K562 (cell line): ENCODE results near the gene CNPY4. TPM values are rescaled to one million over a fixed set of nuclear protein-coding genes. Genes with fewer than 3 reads are reported as not detected.

ENCODE experiments used
- AFF1 ChIP-seq, 2 experiments: fragments of 450-650 bp; IDR thresholded peaks; 2 replicates each; pipeline ENCODE4 v1.6.1; 2018; ENCODE audit warnings: mild to moderate bottlenecking in 2 of 2, low read depth in 1 of 2; ENCODE audit not compliant: partially characterized antibody in 2 of 2
- ARHGAP35 ChIP-seq: fragments of 450-650 bp; IDR thresholded peaks from 2 replicates; pipeline ENCODE4 v1.6.1; 2018; ENCODE audit not compliant: partially characterized antibody
- BCLAF1 ChIP-seq, 2 experiments: fragments of 450-650 bp in 1 of 2; IDR thresholded peaks; 2 replicates each; pipeline ENCODE4 v1.6.1; 2011 to 2017; ENCODE audit warnings: low read depth in 2 of 2, antibody characterized with exemption in 1 of 2, borderline replicate concordance in 1 of 2, low read length in 1 of 2, mild to moderate bottlenecking in 1 of 2, mixed read lengths in 1 of 2; ENCODE audit not compliant: control insufficient read depth in 1 of 2
- CCAR2 ChIP-seq: fragments of 200-400 bp; formaldehyde crosslinking; IDR thresholded peaks from 2 replicates; pipeline ENCODE4 v1.6.1; 2017; ENCODE audit warnings: mild to moderate bottlenecking, low read depth, low read length
- MED1 ChIP-seq: sonication (generic); formaldehyde crosslinking; IDR thresholded peaks from 2 replicates; pipeline ENCODE4 v1.8.1; 2023; ENCODE audit warnings: missing genetic modification reagents, borderline replicate concordance
- NRF1 ChIP-seq, 2 experiments: fragments of 450-650 bp; IDR thresholded peaks in 1 of 2; conservative IDR thresholded peaks in 1 of 2; 2 replicates each; pipeline ENCODE4 v1.6.1; 2014; ENCODE audit warnings: mild to moderate bottlenecking in 2 of 2
- PATZ1 ChIP-seq: fragments of 250-450 bp; sonication (Bioruptor Pico); IDR thresholded peaks from 2 replicates; pipeline ENCODE4 v1.5.0; 2020; ENCODE audit warnings: mild to moderate bottlenecking, borderline replicate concordance
- RNF2 ChIP-seq: sonication (generic); IDR thresholded peaks from 2 replicates; pipeline ENCODE4 v1.6.1; 2016
- SIRT6 ChIP-seq: IDR thresholded peaks from one replicate; pipeline ENCODE4 v1.6.1; 2012; ENCODE audit warnings: low read depth, mild to moderate bottlenecking, control low read depth, inconsistent platforms, low read length, moderate library complexity
- SMC3 ChIP-seq: conservative IDR thresholded peaks from 2 replicates; pipeline ENCODE4 v1.6.1; 2011; ENCODE audit warnings: low read depth, low read length, improper control_type of control experiment; ENCODE audit not compliant: insufficient read depth
- TFAM ChIP-seq: fragments of 250-450 bp; sonication (Bioruptor Pico); conservative IDR thresholded peaks from 2 replicates; pipeline ENCODE4 v1.5.0; 2021; ENCODE audit warnings: mild to moderate bottlenecking, moderate library complexity
- USF2 ChIP-seq: sonication (generic); formaldehyde crosslinking; IDR thresholded peaks from 2 replicates; pipeline ENCODE4 v1.5.0; 2020; ENCODE audit warnings: missing genetic modification reagents
- ZBED1 ChIP-seq: IDR thresholded peaks from 2 replicates; pipeline ENCODE4 v1.6.1; 2014
- ZC3H8 ChIP-seq: fragments of 450-650 bp; IDR thresholded peaks from 2 replicates; pipeline ENCODE4 v1.6.1; 2017
- ZNF408 ChIP-seq: fragments of 250-450 bp; sonication (Bioruptor Pico); IDR thresholded peaks from 2 replicates; pipeline ENCODE4 v1.4.0; 2020; ENCODE audit warnings: low read depth, mild to moderate bottlenecking, moderate library complexity
- ZNF561 ChIP-seq: fragments of 450-650 bp; formaldehyde crosslinking; conservative IDR thresholded peaks from 2 replicates; pipeline ENCODE4 v1.4.0; 2020; ENCODE audit warnings: mild to moderate bottlenecking, moderate library complexity
- ZNF655 ChIP-seq: fragments of 250-450 bp; sonication (Bioruptor Pico); IDR thresholded peaks from 2 replicates; pipeline ENCODE4 v1.5.0; 2021
- polyA plus RNA-seq, 8 experiments: library from polyadenylated mRNA; depleted of rRNA in 4 of 8; stranded (reverse) in 5 of 8; unstranded in 3 of 8; fragments of >200 nt; fragmentation: Nextera tagmentation in 2 of 8; fragmentation: Illumina TruSeq in 1 of 8; extraction: Ambion mirVana in 2 of 8; extraction: Trizol in 1 of 8; gene quantifications; 2 replicates each; pipeline versions ENCODE4 v1.2.1 to v1.2.3, GENCODE V29; 2011 to 2014; ENCODE audit warnings: inconsistent platforms in 1 of 8, missing spikeins in 1 of 8
- total RNA-seq, 7 experiments: library from RNA; depleted of rRNA in 6 of 7; stranded (reverse); fragments of >200 nt in 6 of 7; fragmentation: Illumina TruSeq in 2 of 7; extraction: Trizol in 2 of 7; gene quantifications; 2 replicates each; pipeline versions ENCODE4 v1.2.1 to v1.2.3, GENCODE V29; 2011 to 2021; ENCODE audit warnings: low replicate concordance in 1 of 7

Gene CNPY4
- total and polyA plus RNA-seq, 9 of the 15 experiments (the other 6 are each of a cell fraction or from before 2014, with no cell fraction given): 1.9 to 11.2 (median 7.0) TPM

- TF ChIP-seq RNF2 (peak; percentile 50; the same call in 1 of the 2 replicates), CCAR2 (no peak), ZBED1 (no peak), SIRT6 (no peak), BCLAF1 (IDR thresholded peaks at IDR 0.05; ENCODE audit: borderline replicate concordance in 1 of 2, control insufficient read depth in 1 of 2, low read depth in 2 of 2, low read length in 1 of 2) (no peak), USF2 (CRISPR knock-in tag) (no peak), ZNF561 (CRISPR knock-in tag) (no peak), ARHGAP35 (peak; percentile 42), PATZ1 (CRISPR knock-in tag) (no peak), ZNF408 (CRISPR knock-in tag) (no peak), ZC3H8 (no peak), TFAM (CRISPR knock-in tag) (no peak), SMC3 (no peak), ZNF655 (no peak), AFF1 (IDR thresholded peaks at IDR 0.05; ENCODE audit: low read depth in 1 of 2, partially characterized antibody in 2 of 2) (peak; percentile 66 to 94), NRF1 (conservative IDR thresholded peaks at IDR 0.05 in 1 of 2, IDR thresholded peaks at IDR 0.05 in 1 of 2) (no peak), MED1 (CRISPR knock-in tag) (no peak)
Measured at GRCh38 chr7:100167912-100168323, 48.5 kb downstream of the CNPY4 start (continued).
